Measurements from ENCODE around the gene KNDC1.

DNA sequence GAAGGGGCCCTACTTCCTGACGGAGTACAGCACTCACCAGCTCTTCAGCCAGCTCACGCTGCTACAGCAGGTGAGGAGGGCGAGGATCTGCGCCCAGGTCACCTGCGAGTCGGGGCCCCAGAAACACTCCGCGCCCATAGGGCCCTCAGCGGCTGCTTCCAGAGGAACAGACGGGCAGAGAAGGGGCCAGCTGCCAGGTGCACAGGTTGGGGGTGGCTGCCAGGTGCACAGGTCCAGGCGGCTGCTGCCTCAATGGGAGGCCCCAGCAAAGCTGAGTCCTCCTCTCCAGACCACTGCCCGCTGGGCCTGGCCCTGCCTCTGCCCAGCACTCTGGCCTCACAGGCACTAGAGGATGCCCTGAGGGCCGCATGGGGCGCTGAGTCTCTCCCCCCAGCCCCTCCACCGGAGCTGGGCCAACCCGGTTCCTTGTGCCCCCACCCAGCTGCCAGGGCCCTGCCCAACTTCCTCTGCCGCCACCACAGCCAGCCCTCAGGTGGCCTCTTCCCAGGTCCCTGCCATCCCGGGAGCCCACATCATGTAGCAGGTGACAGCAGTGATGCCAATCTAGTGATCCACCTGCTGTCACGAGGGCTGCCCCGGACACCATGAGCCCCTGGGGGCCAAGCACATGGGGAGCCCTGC, 53.0 kb downstream of the KNDC1 start:
- TF ChIP-seq, protein P1, sequence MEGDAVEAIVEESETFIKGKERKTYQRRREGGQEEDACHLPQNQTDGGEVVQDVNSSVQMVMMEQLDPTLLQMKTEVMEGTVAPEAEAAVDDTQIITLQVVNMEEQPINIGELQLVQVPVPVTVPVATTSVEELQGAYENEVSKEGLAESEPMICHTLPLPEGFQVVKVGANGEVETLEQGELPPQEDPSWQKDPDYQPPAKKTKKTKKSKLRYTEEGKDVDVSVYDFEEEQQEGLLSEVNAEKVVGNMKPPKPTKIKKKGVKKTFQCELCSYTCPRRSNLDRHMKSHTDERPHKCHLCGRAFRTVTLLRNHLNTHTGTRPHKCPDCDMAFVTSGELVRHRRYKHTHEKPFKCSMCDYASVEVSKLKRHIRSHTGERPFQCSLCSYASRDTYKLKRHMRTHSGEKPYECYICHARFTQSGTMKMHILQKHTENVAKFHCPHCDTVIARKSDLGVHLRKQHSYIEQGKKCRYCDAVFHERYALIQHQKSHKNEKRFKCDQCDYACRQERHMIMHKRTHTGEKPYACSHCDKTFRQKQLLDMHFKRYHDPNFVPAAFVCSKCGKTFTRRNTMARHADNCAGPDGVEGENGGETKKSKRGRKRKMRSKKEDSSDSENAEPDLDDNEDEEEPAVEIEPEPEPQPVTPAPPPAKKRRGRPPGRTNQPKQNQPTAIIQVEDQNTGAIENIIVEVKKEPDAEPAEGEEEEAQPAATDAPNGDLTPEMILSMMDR (IDR thresholded peaks at IDR 0.05), result no peak
- TF ChIP-seq POLR2A (IDR thresholded peaks at IDR 0.05), result no peak

Measured in Peyer's patch (tissue), 4 donors.